ENCODE measurements around the gene ARPC2. TPM values are rescaled to one million over a fixed set of nuclear protein-coding genes. Genes with fewer than 3 reads are reported as not detected.

Gene ARPC2
- total RNA-seq, 1 experiment from 2014 or later, result 187 TPM

- no peak overlapping the region for H3K9ac ChIP-seq (ENCODE audit: low read length)
- no peaks in the 10 kb centered on the region for H3K27me3 ChIP-seq (ENCODE audit: insufficient read depth, low read length)
- no TSS peak for BruUV-seq (replicated peaks)
- TF ChIP-seq SIN3A (IDR thresholded peaks at IDR 0.05; ENCODE audit: low read depth) (no peak), CTCF (IDR thresholded peaks at IDR 0.05 in 2 of 3, conservative IDR thresholded peaks at IDR 0.05 in 1 of 3; ENCODE audit: borderline replicate concordance in 1 of 3, insufficient read depth in 1 of 3, low read depth in 2 of 3, low read length in 2 of 3) (no peak), RAD21 (IDR thresholded peaks at IDR 0.05; ENCODE audit: low read depth) (no peak), CEBPB (IDR thresholded peaks at IDR 0.05; ENCODE audit: low read depth) (no peak), SRF (IDR thresholded peaks at IDR 0.05; ENCODE audit: low read depth) (no peak)
- ChIA-PET CTCF (no interaction called here), RAD21 (ENCODE audit: low non-redundant PET in 1 of 2, low total read pairs in 2 of 2, uncharacterized antibody in 2 of 2, unreplicated experiment in 2 of 2) (no interaction called here), POLR2A (interaction anchor here (1.6 kb wide), 1 partner anchor 14 kb away, joined by 5 read pairs; no protein-coding TSS in a partner anchor)
- no peaks in the 10 kb centered on the region for H3K9me2 ChIP-seq (ENCODE audit: insufficient read depth)
- H4K20me1 ChIP-seq (ENCODE audit: insufficient read depth), result no peaks in the 10 kb centered on the region
- H2AFZ ChIP-seq (ENCODE audit: low read depth, low read length, poor library complexity, severe bottlenecking), result no peak overlapping the region
- intact Hi-C loops (cut with micrococcal nuclease), result no loop called here
- no peak overlapping the region for H3K4me2 ChIP-seq (ENCODE audit: low read length)
- H3K36me3 ChIP-seq (ENCODE audit: control insufficient read depth in 1 of 2, insufficient read depth in 2 of 2, low read length in 2 of 2), result no peaks in the 10 kb centered on the region
- no peak for DNase-seq (ENCODE audit: low read depth, low spot score)
- H3K9me3 ChIP-seq (ENCODE audit: control insufficient read depth in 1 of 2, insufficient read depth in 1 of 2, low read depth in 1 of 2, low read length in 2 of 2), result no peaks in the 10 kb centered on the region
- ATAC-seq, result no peak
- no peak overlapping the region for H3K4me3 ChIP-seq (replicated peaks in 1 of 2; ENCODE audit: low read depth in 1 of 2, low read length in 2 of 2)
- no peaks in the 10 kb centered on the region for H3K4me1 ChIP-seq (ENCODE audit: control insufficient read depth in 1 of 2, insufficient read depth in 2 of 2, low read length in 2 of 2)
- no peak overlapping the region for H3K27ac ChIP-seq (ENCODE audit: low read depth, low read length)
- H3K79me2 ChIP-seq (ENCODE audit: insufficient read depth, low read length), result no peaks in the 10 kb centered on the region
These were observed 14.7 kb upstream of the ARPC2 start for GRCh38 chr2:218202266-218202665.

- no peaks in the 10 kb centered on the region for H3K36me3 ChIP-seq (ENCODE audit: control insufficient read depth in 1 of 2, insufficient read depth in 2 of 2, low read length in 2 of 2)
These were observed 7.9 kb upstream of the ARPC2 start for GRCh38 chr2:218209078-218209477.

More at GRCh38 chr2:218209078-218209477, 7.9 kb upstream of the ARPC2 start:
- H3K9me3 ChIP-seq (ENCODE audit: control insufficient read depth in 1 of 2, insufficient read depth in 1 of 2, low read depth in 1 of 2, low read length in 2 of 2), result 0 out of 4 replicates have a peak, but pooled peaks cover 0 to 3% of the 10 kb centered on the region in 2 experiments
- H3K79me2 ChIP-seq (ENCODE audit: insufficient read depth, low read length), result no peaks in the 10 kb centered on the region
- RAD21 ChIA-PET (ENCODE audit: low non-redundant PET in 1 of 2, low total read pairs in 2 of 2, uncharacterized antibody in 2 of 2, unreplicated experiment in 2 of 2), result no interaction called here
- no TSS peak for BruUV-seq (replicated peaks)
- no peaks in the 10 kb centered on the region for H3K9me2 ChIP-seq (ENCODE audit: insufficient read depth)
- H3K27me3 ChIP-seq (ENCODE audit: insufficient read depth, low read length), result no peaks in the 10 kb centered on the region
- CTCF ChIA-PET, result no interaction called here
- H4K20me1 ChIP-seq (ENCODE audit: insufficient read depth), result no peaks in the 10 kb centered on the region
- intact Hi-C loops (cut with micrococcal nuclease), result no loop called here
- H3K4me3 ChIP-seq (replicated peaks in 1 of 2; ENCODE audit: low read depth in 1 of 2, low read length in 2 of 2), result no peak overlapping the region
- no peak overlapping the region for H3K9ac ChIP-seq (ENCODE audit: low read length)
- H2AFZ ChIP-seq (ENCODE audit: low read depth, low read length, poor library complexity, severe bottlenecking), result no peak overlapping the region
- POLR2A ChIA-PET, result no interaction called here
- no peak for DNase-seq (ENCODE audit: low read depth, low spot score)
- H3K4me1 ChIP-seq (ENCODE audit: control insufficient read depth in 1 of 2, insufficient read depth in 2 of 2, low read length in 2 of 2), result no peaks in the 10 kb centered on the region
- TF ChIP-seq SIN3A (IDR thresholded peaks at IDR 0.05; ENCODE audit: low read depth) (no peak), MAX (IDR thresholded peaks at IDR 0.05) (no peak), POLR2A (IDR thresholded peaks at IDR 0.05; ENCODE audit: borderline replicate concordance, extremely low read depth, insufficient read depth, insufficient read length) (no peak), TCF7L2 (IDR thresholded peaks at IDR 0.05; ENCODE audit: borderline replicate concordance, extremely low read depth, insufficient read depth, insufficient read length) (no peak), RAD21 (IDR thresholded peaks at IDR 0.05; ENCODE audit: low read depth) (no peak), CEBPB (IDR thresholded peaks at IDR 0.05; ENCODE audit: low read depth) (no peak), POLR2AphosphoS5 (IDR thresholded peaks at IDR 0.05; ENCODE audit: low read depth, low read length) (no peak)
- ATAC-seq, result no peak
- H3K4me2 ChIP-seq (ENCODE audit: low read length), result no peak overlapping the region
- no peak overlapping the region for H3K27ac ChIP-seq (ENCODE audit: low read depth, low read length)

Data from HCT116 (cell line).